Left ventricle myocardium inferior (tissue), 1 donor: Measurements from ENCODE around the gene GPRC5A. TPM values are rescaled to one million over a fixed set of nuclear protein-coding genes. Genes with fewer than 3 reads are reported as not detected.

ENCODE experiments used
- DNase-seq: peaks from one replicate; pipeline ENCODE4 v3.0.0-alpha.2; 2020
- H3K27ac ChIP-seq: fragments of 200-600 bp; replicated peaks from 2 replicates; pipeline ENCODE4 v1.8.0; 2021
- H3K27me3 ChIP-seq: fragments of 200-600 bp; 2 replicates; pipeline ENCODE4 v1.8.0; 2021; ENCODE audit warnings: low read depth
- H3K36me3 ChIP-seq: fragments of 200-600 bp; 2 replicates; pipeline ENCODE4 v1.8.0; 2021
- H3K4me1 ChIP-seq: fragments of 200-600 bp; 2 replicates; pipeline ENCODE4 v1.8.0; 2021
- H3K4me3 ChIP-seq: fragments of 200-600 bp; 2 replicates; pipeline ENCODE4 v1.8.0; 2021; ENCODE audit warnings: mild to moderate bottlenecking, moderate library complexity
- H3K9me3 ChIP-seq: fragments of 200-600 bp; replicated peaks from 2 replicates; pipeline ENCODE4 v1.8.0; 2021
- CTCF ChIP-seq: fragments of 200-600 bp; IDR thresholded peaks from 2 replicates; pipeline ENCODE4 v1.8.0; 2021; ENCODE audit warnings: antibody characterized with exemption, mild to moderate bottlenecking, borderline replicate concordance
- intact Hi-C: fragments of 100-400 bp; cut with micrococcal nuclease; formaldehyde crosslinking; loops from one replicate; pipeline ENCODE4 v1.11.0; 2022
- total RNA-seq: library from RNA; stranded (reverse); fragmentation: NEBNext Ultra II Directional; extraction: Animal tissue kit (Norgen Biotek cat#: 25700); gene quantifications from one replicate; pipeline ENCODE4 v1.2.1, GENCODE V29; 2021
- donor health status: DM: no; HTN: yes; CAD: no; lungs with severe emphysema.

The GPRC5A gene
- total RNA-seq, 1 donor from 2014 or later: 0.77 TPM

GRCh38 chr12:12954356-12954755 is 63.0 kb downstream of the GPRC5A start:
- H3K36me3 ChIP-seq: no peaks in the 10 kb centered on the region
- TF ChIP-seq CTCF: no peak
- H3K9me3 ChIP-seq: no peaks in the 10 kb centered on the region
- H3K27ac ChIP-seq: no peak overlapping the region
- intact Hi-C loops: no loop called here
- no peaks in the 10 kb centered on the region for H3K27me3 ChIP-seq
- DNase-seq: no peak
- H3K4me3 ChIP-seq: no peak overlapping the region
- H3K4me1 ChIP-seq: no peaks in the 10 kb centered on the region

GRCh38 chr12:12954878-12955625 is 63.7 kb downstream of the GPRC5A start:
- Histone ChIP-seq H3K27me3 (no peaks in the 10 kb centered on the region), H3K4me1 (no peaks in the 10 kb centered on the region), H3K4me3 (no peak overlapping the region), H3K9me3 (no peaks in the 10 kb centered on the region), H3K36me3 (no peaks in the 10 kb centered on the region), H3K27ac (no peak overlapping the region)
- no peak for TF ChIP-seq CTCF
- DNase-seq: no peak
- intact Hi-C loops: no loop called here

GRCh38 chr12:12958886-12959285 is 67.5 kb downstream of the GPRC5A start:
- H3K4me1 ChIP-seq: no peaks in the 10 kb centered on the region
- no peak overlapping the region for H3K27ac ChIP-seq
- no peak overlapping the region for H3K4me3 ChIP-seq
- no peaks in the 10 kb centered on the region for H3K36me3 ChIP-seq
- DNase-seq: no peak
- no peaks in the 10 kb centered on the region for H3K27me3 ChIP-seq
- intact Hi-C loops: no loop called here
- TF ChIP-seq CTCF: no peak
- H3K9me3 ChIP-seq: no peaks in the 10 kb centered on the region

GRCh38 chr12:12960639-12961209 is 69.4 kb downstream of the GPRC5A start:
- H3K27ac ChIP-seq: no peak overlapping the region
- intact Hi-C loops: no loop called here
- no peak overlapping the region for H3K4me3 ChIP-seq
- no peak for DNase-seq
- H3K27me3 ChIP-seq: no peaks in the 10 kb centered on the region
- no peaks in the 10 kb centered on the region for H3K9me3 ChIP-seq
- no peak for TF ChIP-seq CTCF
- H3K36me3 ChIP-seq: no peaks in the 10 kb centered on the region
- H3K4me1 ChIP-seq: no peaks in the 10 kb centered on the region

GRCh38 chr12:12964255-12964654 is 72.9 kb downstream of the GPRC5A start:
- H3K36me3 ChIP-seq: no peaks in the 10 kb centered on the region
- intact Hi-C loops: no loop called here
- no peak for DNase-seq
- no peaks in the 10 kb centered on the region for H3K27me3 ChIP-seq
- TF ChIP-seq CTCF: no peak
- no peaks in the 10 kb centered on the region for H3K4me1 ChIP-seq
- no peaks in the 10 kb centered on the region for H3K9me3 ChIP-seq
- H3K4me3 ChIP-seq: no peak overlapping the region
- H3K27ac ChIP-seq: no peak overlapping the region
